GDM1 (cell line): ENCODE measurements around the gene CLP1.
"Not testable (repeated sequence)": the region's sequence is repeated elsewhere in the genome, so short reads cannot be mapped to it uniquely, and the experiment has no call there.

ENCODE experiments used
- DNase-seq: peaks from one replicate; lab custom pipeline; 2025; lab: John Stamatoyannopoulos, UW

The CLP1 gene

DNA sequence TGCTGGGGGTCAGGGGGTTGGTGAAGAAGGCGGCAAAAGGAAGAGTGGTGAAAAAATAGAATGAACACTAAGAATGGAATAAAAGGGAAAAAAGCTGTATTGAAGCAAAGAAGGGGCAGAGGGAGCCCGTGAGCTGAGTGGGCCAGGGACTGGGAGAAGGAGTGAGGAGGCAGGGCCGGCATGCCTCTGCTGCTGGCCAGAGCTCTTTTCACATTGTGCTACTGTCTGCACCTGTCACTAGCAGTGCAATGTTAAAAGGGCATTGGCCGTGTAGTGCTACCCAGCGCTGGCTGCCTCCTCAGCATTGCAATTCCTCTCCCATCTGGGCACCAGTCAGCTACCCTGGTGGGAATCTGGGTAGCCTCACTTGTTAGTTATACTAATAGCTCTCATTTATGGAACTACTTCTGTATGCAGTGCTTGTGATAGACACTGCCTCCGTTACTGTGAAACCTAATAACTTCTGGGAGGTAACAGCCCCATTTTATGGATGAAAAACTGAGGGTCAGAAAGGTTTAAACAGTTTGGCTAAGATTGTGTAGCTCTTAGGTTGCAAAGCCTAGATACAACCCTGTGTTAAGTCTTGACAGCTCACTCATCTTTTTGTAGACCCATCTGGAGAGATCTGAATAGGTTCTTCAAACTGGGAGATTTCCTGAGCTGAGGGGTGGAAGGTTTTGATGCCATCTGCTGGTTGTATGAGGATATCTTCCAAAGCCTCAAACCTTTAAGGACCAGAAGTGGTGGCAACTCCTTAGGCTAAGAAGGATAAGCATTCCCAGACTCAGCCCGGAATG, 16.4 kb upstream of the CLP1 start:
- DNase-seq = peak; percentile 63

DNA sequence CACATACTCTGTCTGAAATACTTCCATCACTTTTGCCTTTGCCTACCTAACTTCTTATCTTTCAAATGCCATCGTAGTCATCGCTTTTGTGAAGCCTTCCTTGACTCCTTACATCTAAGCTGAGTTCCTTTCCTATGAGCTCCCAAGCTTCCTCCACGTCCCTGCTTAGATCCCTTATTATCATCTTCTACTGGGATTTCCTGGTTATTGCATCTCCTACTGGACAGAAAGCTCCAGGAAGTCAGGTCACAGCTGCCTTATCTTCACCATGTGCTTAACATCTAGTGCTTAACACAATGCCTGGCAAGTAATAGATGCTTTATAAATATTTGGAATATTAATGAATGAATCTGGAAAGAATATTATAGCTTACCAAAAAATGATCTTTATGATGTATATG, 13.8 kb upstream of the CLP1 start:
- no peak for DNase-seq

DNA sequence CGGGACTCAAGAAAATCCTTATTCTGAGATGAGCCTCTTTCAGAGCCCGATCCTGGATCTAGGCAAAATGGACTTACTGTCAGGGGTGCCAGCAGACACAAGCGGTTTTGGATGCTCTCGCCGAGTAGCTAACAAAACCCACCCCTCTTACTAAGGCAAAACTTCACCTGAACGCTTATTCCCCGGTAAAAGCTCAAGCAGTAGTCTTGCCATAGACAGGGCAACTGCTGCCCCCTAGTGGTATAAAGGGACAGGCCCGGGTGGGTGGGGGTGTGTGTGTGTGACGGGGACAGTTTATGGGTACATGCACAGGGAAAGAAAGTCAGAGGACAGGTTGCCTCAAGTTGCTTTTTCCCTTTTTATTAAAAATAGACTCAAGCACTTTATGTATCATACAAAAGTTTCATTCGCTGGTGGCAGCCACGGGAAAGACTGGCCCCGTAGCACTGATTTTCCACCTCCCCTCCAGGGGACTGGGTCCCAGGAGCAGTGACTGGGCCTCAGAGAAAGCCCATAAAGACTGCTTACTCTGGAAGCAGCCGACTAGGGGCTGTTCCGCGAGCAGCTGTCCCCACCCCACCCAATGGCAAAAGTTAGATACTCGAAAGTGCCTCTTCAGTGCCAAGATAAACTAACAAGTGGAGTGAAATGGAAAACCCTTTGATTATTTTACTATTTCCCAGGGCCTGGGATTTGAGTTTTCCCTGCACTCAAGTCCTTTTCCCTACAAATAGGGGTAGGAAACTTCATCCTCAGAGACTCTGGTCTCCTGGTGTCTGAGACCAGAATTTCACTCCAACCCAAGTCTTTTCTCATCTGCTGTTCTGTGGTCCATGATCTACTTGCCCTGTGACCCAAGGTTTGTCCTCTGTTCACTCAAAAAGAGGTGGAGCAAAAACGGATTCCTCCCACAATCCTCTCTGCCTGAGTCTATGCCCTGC, 12.5 kb upstream of the CLP1 start:
- DNase-seq = peak; percentile 70

DNA sequence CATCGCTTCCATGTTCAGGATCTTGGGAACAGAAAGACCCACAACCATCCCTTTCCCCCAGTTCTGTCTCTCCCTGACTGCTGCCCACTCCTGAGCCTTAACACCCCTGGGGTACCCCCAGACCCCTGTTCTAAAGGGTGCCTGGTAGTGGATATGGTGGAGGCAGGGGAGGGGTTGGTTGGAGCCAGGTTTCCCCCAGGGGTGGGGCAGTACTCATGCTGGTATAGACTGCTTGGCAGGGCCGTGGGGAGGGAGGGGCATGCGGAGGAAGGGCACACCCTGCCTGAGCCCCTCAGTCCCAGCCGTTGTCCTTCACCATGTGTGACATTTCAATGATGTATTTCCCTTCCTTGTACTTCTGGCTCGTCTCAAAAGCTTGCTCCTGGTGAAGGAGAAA, 11.9 kb upstream of the CLP1 start:
- DNase-seq = no peak

DNA sequence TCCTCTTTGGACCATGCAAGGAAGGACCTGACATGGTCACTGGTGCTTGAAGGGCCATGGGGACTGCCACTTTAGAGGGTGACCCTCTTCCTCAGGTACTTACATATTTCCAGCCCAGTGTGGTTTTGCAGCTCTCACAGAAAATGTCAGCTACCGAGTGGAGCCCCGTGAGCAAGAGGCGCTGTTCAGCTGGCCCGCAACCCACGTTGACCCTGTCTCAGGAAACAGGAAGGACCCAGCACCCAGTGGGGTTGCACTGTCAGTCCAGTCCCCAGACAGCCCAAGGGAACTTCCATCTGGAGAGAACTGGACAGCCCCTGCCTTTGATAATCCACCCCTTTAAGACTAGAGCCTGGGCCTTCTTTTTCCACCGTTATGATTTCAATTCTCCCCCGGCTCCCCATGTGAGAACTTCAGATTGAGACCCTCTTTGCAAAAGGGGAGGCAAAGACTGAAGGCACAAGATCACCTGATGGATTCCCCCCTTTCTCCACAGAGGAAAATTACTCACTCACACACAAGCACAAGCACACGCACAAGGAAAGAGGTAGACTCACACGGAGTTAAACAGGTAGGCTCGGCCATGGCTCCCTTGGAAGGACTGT, 11.3 kb upstream of the CLP1 start:
- DNase-seq = no peak

DNA sequence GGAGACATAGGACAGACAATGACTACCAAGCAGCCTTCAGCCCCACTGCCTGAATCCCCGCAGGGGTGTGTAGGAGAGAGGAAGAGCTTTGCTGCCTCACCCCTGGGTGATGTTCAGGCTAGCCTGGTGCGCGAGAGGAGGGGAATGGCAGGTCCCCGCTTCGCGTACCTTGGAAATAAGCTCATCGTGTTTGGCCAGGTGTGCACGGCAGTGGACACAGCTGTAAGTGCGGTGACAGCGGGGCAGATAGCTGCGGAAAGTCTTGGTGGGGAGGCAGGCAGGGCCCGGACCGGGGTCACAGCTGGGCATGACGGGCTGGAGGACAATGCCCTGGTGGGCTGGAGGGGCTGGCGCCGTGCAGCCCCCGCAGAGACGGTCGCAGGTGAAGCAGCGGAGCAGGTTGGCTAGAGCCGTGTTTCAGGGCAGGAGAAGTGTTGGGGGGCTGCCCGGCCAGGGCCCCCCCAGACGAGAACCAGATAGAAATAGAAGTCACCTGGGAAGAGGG, 10.7 kb upstream of the CLP1 start:
- DNase-seq = no peak

DNA sequence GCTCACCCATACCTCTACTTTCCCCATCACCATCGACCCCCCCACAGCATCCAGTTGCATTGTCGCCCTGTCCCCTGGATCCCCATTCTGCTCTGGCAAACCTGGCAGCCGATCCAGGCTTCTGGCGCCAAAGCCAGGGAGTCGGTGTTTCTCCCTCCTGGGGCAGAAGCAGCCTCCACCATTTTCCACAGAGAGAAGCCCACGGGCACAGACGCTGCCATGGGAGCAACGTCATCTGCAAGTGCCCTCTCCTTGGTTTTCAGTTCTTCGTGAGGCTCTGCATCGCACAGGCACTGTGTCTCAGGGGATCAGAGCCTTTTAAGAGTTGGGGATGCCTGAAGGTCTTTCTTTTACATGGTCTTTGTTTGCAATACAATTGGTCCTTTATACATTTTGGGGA, 10.2 kb upstream of the CLP1 start:
- no peak for DNase-seq

DNA sequence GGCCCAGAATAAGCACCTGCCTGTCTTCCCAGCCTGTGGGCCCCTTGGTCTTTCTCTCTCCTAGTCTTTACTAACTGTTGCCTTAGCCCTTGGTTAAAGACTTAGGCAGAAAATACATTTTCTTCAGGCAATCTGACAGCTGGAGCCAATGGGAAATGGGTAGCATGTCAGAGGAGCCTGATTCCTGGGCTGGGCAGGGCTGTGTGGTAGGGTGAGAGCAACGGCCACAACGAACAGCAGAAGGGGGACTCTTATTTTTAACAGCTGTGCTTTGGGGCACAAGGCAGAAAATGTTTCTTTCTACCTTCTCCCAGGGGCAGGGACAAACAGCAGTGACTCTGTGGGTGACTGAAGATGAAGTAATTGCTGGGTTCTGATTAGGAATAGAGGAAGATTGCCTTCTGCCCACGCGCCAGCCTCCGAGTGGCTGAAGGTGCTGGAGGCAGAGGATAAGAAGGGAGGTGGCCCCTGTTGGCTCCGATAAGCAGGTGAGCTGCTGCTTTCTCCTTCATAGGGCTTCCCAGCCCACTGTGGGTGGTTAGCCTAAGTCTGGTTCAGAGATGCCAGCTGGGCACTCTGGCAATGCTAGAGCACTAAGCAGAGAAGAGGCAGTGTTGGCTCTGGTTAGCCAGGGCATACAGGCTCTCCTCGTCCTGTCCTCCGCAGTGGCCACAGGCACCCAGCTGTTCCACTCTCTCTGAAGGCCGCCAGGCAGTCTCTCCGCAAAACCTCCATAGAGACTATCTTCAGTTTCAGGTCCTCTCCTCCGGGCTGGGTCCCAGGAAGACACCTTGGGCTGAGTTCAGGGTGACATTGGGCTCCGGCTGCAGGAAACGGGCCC, 9.4 kb upstream of the CLP1 start:
- no peak for DNase-seq

DNA sequence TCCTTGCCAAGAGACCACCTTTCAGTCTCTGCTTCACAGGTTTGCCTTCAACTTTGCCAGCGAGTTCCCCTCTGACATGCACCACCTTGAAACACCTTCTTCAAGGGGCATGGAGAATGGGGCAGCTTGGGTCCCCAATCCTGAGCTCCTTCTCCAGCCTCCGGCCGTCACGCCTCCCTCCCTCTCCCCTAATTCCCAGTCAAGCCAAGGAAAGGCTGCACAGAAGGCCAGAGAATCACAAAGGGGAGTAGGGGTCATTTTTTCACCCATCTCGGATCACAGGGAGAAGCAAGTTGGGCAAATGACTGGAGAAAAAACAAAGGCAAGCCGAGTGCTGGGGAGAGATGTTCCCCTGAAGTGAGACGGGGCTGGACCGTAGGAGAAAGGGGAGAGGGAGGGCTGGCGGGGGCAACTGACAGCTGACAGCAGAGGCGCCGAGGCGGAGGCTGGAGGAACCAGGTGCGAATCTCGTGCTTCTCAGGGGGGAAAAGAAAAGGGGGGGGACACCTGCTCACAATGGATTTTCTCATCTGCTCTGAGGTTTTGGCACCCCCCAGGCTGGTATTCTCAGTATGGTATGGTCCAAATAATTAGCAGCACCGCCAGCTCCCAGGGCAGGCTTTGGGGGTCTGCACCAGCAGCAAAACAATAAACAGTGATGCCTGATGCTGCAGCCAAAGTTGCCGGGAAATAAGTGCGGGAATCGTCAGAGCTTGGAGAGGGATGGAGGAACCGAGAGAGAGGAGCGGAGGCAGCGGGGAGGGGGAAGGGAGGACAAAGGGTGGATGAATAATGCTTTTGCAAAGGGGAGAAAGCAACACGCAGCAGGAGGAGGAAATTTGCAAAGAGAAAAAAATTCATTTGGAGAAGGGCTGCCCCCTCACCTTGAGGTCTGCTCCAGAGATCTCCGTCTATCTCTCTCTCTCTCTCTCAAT, 8.5 kb upstream of the CLP1 start:
- DNase-seq = no peak

DNA sequence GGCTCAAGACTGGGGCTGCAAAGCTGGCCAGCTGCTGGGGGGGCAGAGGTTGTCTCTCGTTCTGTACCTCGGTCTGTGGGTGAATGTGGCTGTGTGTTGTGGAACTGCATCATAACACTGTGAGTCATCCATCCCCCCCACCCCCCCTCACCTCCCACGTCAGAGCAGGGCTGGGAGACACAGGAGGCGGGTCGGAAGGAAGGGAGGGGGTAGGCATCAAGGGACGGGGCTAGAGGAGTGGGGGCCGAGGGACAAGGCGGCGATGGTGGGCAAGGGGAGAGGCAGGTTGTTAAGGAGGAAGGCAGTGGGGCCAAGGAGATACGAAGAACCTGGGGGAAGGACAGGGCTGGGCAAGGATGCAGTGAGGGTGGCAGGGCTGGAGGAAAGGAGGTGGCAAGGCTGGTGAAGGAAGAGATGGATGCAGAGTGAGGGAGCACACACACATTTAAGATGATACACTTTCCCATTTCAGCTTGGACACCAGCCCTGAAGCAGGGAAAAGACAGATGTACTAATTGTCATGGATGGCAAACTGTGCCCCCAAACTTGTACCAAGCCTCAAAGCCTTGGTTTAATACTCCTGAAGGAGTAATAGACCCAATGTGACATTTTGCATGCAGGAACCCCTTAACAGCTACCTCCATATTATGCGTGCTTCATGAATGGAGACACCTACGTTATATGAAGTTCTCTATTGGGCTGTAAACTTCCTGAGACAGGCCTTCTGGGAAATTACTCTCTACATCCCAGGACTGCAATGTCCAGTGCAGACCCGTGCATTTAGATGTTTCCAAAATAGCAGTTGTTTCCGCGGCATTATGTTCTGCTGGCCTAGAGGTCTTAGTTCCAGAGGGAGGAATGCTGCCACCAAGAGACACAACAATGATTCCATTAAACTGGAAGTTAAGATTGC, 7.5 kb upstream of the CLP1 start, which contains the start of gene YPEL4:
YPEL4 (minus strand) TSS at position 87 of the 913 bp plus-strand sequence. CDS start 2,805 bp downstream, outside the sequence.
- DNase-seq = peak; percentile 58

DNA sequence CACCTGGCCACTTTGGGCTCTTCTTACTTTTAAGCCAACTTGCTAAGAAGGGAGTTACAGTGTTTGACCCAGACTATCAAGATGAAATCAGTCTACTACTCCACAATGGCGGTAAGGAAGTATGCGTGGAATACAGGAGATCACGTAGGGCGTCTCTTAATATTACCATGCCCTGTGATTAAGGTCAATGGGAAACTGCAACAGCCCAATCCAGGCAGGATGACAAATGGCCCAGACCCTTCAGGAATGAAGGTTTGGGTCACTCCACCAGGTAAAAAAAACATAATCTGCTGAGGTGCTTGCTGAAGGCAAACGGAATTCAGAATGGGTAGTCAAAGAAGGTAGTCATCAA, 6.8 kb upstream of the CLP1 start:
- DNase-seq = no peak

DNA sequence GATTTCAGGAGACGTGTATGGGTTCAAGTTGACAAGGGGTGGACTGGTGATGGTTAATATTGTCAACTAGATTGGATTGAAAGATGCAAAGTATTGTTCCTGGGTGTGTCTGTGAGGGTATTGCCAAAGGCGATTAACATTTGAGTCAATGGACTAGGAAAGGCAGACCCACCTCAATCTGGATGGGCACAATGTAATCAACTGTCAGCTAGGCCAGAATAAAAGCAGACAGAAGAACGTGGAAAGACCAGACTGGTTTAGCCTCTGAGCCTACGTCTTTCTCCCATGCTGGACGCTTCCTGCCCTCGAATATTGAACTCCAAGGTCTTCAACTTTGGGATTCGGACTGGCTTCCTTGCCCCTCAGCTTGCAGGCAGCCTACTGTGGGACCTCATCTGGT, 6.2 kb upstream of the CLP1 start:
- DNase-seq = no peak

DNA sequence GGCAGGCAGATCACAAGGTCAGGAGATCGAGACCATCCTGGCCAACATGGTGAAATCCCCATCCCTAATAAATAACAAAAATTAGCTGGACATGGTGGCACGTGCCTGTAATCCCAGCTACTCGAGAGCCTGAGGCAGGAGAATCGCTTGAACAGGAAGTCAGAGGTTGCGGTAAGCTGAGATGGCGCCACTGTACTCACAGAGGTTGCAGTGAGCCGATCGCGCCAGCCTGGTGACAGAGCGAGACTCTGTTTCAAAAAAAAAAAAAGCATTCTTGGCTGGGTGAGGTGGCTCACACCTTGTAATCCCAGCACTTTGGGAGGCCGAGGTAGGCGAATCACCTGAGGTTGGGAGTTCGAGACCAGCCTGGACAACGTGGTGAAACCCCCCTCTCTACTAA, 5.3 kb upstream of the CLP1 start:
- DNase-seq = not testable (repeated sequence)

DNA sequence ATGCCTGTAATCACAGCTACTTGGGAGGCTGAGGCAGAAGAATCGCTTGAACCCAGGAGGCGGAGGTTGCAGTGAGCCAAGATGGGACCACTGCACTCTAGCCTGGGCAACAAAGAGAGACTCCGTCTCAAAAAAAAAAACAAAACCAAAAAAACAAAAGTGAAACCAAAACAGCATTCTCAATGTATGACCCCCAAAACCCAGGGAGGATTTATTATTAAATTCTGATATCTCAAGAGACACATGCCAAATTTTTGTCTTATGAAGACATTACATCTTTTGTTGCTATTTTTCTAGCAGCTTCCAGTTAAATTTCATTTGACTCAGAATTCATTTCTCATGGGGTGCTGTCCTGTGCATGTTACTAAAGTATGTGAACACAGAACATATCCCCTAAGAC, 4.9 kb upstream of the CLP1 start:
- no peak for DNase-seq

DNA sequence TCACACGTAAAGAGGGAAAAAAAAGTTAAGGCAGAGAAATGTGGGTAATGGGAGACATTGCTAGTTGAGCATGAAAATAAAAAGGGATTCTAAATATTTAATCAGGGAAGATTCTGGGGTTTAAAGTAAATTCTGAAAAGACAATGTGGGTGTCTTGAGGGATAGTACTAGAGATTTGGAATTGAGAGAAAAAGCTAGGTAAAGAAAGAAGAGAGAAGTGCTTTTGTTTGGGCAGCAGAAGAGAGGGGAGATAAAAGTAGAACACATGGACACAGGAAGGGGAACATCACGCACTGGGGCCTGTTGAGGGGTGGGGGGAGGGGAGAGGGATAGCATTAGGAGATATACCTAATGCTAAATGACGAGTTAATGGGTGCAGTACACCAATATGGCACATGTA, 4.4 kb upstream of the CLP1 start:
- DNase-seq = no peak

DNA sequence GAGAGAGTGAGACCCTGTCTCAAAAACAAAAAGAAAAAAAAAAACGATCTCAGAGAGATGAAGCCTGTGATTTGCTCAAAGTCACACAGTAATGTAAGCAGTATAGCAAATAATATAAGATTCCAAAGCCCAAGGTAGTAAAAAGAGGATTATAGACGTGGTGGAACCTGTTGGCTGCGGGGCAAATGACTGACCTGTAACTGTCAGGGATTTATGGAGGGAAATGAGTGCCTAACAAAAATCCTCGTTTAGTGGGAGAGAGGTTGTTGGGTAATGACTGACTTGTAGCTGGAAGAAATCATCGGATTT, 723 bp upstream of the CLP1 start:
- DNase-seq = no peak

DNA sequence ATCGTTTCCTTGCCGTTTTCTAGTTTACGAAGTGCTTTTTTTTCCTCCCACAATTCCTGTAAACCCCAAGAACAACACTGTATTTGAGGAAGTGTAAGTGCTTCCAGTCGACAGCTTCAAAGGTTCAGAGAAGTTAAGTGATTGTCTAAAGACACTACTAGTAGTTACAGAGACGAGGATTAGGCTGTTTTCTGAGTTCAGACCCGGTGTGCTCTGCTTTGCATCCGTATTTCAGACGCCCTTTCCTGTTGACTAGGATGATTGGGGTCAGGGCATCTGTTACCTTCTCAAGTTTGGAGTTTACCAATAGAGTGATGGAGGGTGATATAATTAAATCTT, 430 bp downstream of the CLP1 start:
- no peak for DNase-seq

DNA sequence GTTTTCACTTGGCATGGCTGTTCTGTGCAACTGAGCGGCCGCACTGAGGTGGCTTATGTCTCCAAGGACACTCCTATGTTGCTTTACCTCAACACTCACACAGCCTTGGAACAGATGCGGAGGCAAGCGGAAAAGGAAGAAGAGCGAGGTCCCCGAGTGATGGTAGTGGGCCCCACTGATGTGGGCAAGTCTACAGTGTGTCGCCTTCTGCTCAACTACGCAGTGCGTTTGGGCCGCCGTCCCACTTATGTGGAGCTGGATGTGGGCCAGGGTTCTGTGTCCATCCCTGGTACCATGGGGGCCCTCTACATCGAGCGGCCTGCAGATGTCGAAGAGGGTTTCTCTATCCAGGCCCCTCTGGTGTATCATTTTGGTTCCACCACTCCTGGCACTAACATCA, 2.1 kb downstream of the CLP1 start:
- no peak for DNase-seq

DNA sequence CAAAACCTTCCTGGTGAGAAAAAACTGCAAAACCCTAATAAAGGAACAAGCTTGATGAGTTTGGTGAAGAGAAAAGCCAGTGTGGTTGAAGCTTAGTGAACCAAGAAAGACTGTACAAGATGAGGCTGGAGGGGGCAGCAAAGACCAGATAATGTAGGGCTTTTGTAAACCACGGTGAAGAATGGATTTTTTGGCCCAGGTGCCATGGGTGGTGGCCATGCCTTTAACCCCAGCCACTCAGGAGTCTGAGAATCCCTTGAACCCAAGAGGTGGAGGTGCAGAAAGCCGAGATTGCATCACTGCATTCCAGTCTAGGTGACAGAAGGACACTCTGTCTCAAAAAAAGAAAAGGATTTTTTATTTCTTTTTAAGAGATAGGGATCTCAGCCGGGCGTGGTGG, 5.3 kb downstream of the CLP1 start:
- DNase-seq = no peak

DNA sequence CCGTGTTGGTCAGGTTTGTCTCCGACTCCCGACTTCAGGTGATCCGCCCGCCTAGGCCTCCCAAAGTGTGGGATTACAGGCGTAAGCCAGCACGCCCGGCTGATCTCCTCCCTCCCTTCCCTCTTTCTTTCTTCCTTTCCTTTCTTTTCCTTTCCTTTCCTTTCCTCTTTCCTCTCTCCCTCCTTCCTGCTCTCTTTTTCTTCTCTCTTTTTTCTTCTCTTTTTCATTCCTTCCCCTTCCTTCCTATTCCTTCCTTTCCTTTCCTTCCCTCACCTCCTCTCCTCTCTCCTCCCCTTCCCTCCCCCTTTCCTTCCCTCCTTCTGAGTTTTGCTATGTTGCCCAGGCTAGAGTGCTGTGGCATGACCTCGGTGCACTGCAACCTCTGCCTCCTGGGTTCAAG, 6.4 kb downstream of the CLP1 start:
- no peak for DNase-seq
